ENCODE measurements around the gene ELAVL3. TPM values are rescaled to one million over a fixed set of nuclear protein-coding genes. Genes with fewer than 3 reads are reported as not detected.
"Not testable (repeated sequence)": the region's sequence is repeated elsewhere in the genome, so short reads cannot be mapped to it uniquely, and the experiment has no call there.

Gene ELAVL3
- total RNA-seq, 4 donors from 2014 or later = not detected

DNA sequence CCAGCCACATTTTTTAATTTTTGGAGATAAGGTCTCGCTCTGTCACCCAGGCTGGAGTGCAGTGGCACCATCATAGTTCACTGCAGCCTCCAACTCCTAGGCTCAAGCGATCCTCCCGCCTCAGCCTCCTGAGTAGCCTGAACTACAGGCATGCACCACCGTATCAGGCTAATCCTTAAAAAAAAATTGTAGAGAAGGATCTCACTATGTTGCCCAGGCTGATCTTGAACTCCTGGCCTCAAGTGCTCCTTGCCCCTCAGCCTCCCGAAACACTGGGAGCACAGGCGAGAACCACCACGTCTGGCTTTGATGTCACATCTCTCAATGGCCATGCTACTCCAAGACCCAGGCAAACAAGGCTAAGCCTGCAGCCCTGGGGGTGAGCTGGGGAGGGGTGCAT lies 24.2 kb downstream of the ELAVL3 start:
- no peak overlapping the region for H3K27ac ChIP-seq
- DNase-seq = no peak
- H3K4me3 ChIP-seq = no peak overlapping the region
- no peaks in the 10 kb centered on the region for H3K36me3 ChIP-seq
- ATAC-seq = no peak
- H3K4me1 ChIP-seq = no peaks in the 10 kb centered on the region
- H3K27me3 ChIP-seq = peaks cover 26 to 29% (median 26%) of the 10 kb centered on the region in 3 donors
- intact Hi-C loops (cut with DNase I; ENCODE audit: low total_unique reads) = no loop called here
- in situ Hi-C loops (cut with MboI; ENCODE audit: low sequenced_read_pairs in 4 of 4) = no loop called here
- H3K9me3 ChIP-seq = no peaks in the 10 kb centered on the region
- TF ChIP-seq CTCF (IDR thresholded peaks at IDR 0.05 in 4 of 5, conservative IDR thresholded peaks at IDR 0.05 in 1 of 5) (no peak), POLR2A (IDR thresholded peaks at IDR 0.05) (no peak)

DNA sequence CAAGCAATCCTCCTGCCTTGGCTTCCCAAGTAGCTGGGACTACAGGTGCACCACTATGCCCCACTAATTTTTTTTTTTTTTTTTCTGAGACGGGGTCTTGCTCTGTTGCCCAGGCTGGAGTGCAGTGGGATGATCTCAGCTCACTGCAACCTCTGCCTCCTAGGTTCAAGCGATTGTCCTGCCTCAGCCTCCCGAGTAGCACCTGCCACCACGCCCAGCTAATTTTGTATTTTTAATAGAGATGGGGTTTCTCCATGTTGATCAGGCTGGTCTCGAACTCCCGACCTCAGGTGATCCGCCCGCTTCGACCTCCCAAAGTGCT lies 25.7 kb downstream of the ELAVL3 start:
- H3K9me3 ChIP-seq; in situ Hi-C loops (cut with MboI; ENCODE audit: low sequenced_read_pairs in 4 of 4); H3K36me3 ChIP-seq; intact Hi-C loops (cut with DNase I; ENCODE audit: low total_unique reads); DNase-seq; H3K27ac ChIP-seq; ATAC-seq; H3K4me1 ChIP-seq; H3K4me3 ChIP-seq: not testable (repeated sequence)
- H3K27me3 ChIP-seq = peaks cover 22 to 25% (median 24%) of the 10 kb centered on the region in 3 donors

DNA sequence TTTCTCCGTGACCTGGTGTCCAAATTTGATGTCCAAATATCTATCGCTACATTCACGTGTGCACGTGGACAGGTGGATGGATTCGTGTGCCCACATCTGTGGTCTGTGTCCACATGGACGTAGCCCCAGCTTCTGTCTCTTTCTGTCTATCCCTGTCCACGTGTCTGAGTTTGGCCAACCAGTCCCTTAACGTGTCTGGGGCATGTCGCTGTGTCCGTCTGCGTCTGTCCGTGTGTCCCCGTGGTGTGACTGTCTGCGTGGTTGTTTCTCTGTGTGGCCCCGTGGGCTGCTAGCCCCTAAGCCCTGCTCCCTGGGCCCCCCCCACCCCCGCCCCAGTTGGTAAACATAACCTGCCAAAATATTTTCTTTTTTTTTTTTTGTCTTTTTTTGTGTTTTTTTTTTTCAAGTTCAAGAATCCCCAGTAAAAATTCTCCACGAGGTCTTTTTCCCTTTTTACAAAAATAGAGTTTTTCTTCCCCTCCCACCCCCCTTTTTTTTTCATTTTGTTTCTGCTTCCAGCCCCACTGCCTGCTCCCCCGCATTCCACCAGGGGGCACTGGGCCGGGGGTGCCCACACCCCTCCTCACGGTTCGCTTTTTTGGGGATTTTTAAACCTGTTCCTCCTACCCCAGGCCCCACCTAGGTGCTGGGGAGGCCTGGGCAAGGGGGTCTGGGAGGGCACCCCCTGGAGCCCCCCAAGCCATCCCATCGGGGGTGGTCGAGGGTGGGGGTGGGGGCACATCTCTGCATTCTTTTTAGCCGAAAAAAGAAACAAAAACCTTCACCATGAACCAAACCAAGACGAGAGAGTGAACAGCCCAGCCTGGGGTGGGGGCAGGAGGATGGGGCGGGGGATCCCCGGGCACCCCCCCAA lies 27.1 kb downstream of the ELAVL3 start:
- no peaks in the 10 kb centered on the region for H3K9me3 ChIP-seq
- no peaks in the 10 kb centered on the region for H3K4me1 ChIP-seq
- peaks cover 0 to 11% of the 10 kb centered on the region in 2 donors for H3K36me3 ChIP-seq
- H3K4me3 ChIP-seq = no peak overlapping the region
- peaks cover 19 to 24% (median 20%) of the 10 kb centered on the region in 3 donors for H3K27me3 ChIP-seq
- intact Hi-C loops (cut with DNase I; ENCODE audit: low total_unique reads) (no loop called here), in situ Hi-C loops (cut with MboI; ENCODE audit: low sequenced_read_pairs in 4 of 4) (no loop called here)
- ATAC-seq = no peak
- no peak for TF ChIP-seq POLR2A (IDR thresholded peaks at IDR 0.05)
- TF ChIP-seq CTCF (IDR thresholded peaks at IDR 0.05 in 4 of 5, conservative IDR thresholded peaks at IDR 0.05 in 1 of 5) = no peak
- no peak for DNase-seq
- H3K27ac ChIP-seq = no peak overlapping the region

GRCh38 chr19:11452620-11453310 lies 28.1 kb downstream of the ELAVL3 start:
- no peaks in the 10 kb centered on the region for H3K9me3 ChIP-seq
- H3K27me3 ChIP-seq = peaks cover 14 to 24% (median 19%) of the 10 kb centered on the region in 3 donors
- TF ChIP-seq POLR2A (IDR thresholded peaks at IDR 0.05) = no peak
- TF ChIP-seq CTCF (IDR thresholded peaks at IDR 0.05 in 4 of 5, conservative IDR thresholded peaks at IDR 0.05 in 1 of 5) = no peak
- H3K4me3 ChIP-seq = no peak overlapping the region
- peaks cover 0 to 21% of the 10 kb centered on the region in 2 donors for H3K36me3 ChIP-seq
- ATAC-seq (no peak), DNase-seq (no peak)
- intact Hi-C loops (cut with DNase I; ENCODE audit: low total_unique reads) = no loop called here
- H3K4me1 ChIP-seq = no peaks in the 10 kb centered on the region
- in situ Hi-C loops (cut with MboI; ENCODE audit: low sequenced_read_pairs in 4 of 4) = no loop called here
- H3K27ac ChIP-seq = no peak overlapping the region

DNA sequence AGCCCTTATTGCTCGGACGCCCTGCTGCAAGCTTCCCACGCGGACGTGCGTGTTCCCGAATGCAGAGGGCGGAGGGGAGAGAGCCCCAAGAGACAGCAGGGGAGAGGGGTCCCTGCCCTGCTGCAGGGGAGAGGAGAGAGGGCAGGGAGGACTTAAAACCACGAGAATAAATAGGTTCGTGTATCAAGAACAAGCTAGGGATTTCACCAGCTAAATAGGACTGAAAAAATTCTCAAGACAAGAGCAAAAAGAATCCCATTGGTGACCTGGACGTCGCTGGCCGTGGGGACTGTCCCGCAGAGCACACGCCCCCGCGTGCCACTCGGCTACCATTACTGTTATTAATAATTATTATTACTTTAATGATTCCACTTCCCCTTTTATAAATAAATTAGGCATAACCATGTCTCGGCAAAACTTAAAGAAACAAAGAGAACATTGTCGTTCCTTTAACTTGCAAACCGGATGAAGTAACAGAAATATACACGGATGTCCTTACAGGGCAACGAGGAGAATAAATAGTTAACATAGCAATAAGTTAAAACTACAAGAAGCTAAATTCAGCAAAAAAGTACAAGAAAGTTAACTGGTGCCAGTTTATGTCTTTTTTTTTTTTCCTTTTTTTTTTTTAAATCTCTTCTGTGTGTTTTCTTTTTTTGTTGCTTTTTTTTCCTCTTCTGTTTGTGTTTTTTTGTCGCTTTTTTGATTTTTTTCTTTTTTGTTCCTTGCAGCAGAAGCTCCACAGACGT lies 28.8 kb downstream of the ELAVL3 start:
- no peak for TF ChIP-seq POLR2A (IDR thresholded peaks at IDR 0.05)
- no peak for TF ChIP-seq CTCF (IDR thresholded peaks at IDR 0.05 in 4 of 5, conservative IDR thresholded peaks at IDR 0.05 in 1 of 5)
- Histone ChIP-seq H3K27ac (no peak overlapping the region), H3K36me3 (peaks cover 0 to 28% of the 10 kb centered on the region in 2 donors), H3K4me1 (no peaks in the 10 kb centered on the region), H3K4me3 (no peak overlapping the region), H3K27me3 (peaks cover 14 to 21% (median 19%) of the 10 kb centered on the region in 3 donors), H3K9me3 (no peaks in the 10 kb centered on the region)
- DNase-seq (no peak), ATAC-seq (no peak)
- in situ Hi-C loops (cut with MboI; ENCODE audit: low sequenced_read_pairs in 4 of 4) (no loop called here), intact Hi-C loops (cut with DNase I; ENCODE audit: low total_unique reads) (no loop called here)

Data from gastrocnemius medialis (tissue), 4 donors.